Measurements from ENCODE around the gene C2orf76.

The C2orf76 gene

DNA sequence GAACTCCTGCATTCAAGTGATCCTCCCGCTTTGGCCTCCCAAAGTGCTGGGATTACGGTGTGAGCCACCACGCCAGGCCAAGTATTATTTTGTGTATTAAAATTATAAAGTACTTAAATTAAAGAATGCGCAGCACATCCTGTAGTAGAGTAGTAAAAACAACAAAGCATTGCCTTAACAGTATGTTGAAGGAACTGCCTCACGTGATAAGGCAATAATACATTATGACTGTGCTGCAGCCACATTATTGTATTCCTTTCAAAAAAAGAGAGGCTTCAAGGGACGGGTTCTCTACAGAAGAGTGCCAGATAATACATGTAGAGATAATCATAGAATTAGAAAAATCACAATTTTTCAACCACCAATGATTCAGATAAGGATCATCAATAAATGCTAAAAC, 33.7 kb downstream of the C2orf76 start:
- Histone ChIP-seq H3K36me3 (ENCODE audit: insufficient read depth, low read length) (no peaks in the 10 kb centered on the region), H3K9me2 (ENCODE audit: low read depth, low read length) (no peaks in the 10 kb centered on the region), H3K4me1 (ENCODE audit: insufficient read depth, low read length, severe bottlenecking) (no peaks in the 10 kb centered on the region), H3F3A (ENCODE audit: insufficient read depth, low read length) (no peaks in the 10 kb centered on the region), H3K9ac (ENCODE audit: low read length) (no peak overlapping the region), H2AFZ (ENCODE audit: low read length) (no peak overlapping the region), H4K20me1 (ENCODE audit: insufficient read depth, low read length) (no peaks in the 10 kb centered on the region), H3K9me3 (ENCODE audit: low read length) (no peaks in the 10 kb centered on the region), H3K79me2 (ENCODE audit: insufficient read depth, low read length) (no peaks in the 10 kb centered on the region), H3K4me3 (ENCODE audit: low read depth, low read length, poor library complexity, severe bottlenecking) (no peak overlapping the region), H3K4me2 (ENCODE audit: low read length) (no peak overlapping the region), H3K27ac (ENCODE audit: low read depth, low read length, poor library complexity, severe bottlenecking) (no peak overlapping the region), H3K27me3 (ENCODE audit: insufficient read depth, low read length) (no peaks in the 10 kb centered on the region)
- no peak for TF ChIP-seq EZH2 (IDR thresholded peaks at IDR 0.05; ENCODE audit: borderline replicate concordance, low read length)
- TF ChIP-seq, protein P1, sequence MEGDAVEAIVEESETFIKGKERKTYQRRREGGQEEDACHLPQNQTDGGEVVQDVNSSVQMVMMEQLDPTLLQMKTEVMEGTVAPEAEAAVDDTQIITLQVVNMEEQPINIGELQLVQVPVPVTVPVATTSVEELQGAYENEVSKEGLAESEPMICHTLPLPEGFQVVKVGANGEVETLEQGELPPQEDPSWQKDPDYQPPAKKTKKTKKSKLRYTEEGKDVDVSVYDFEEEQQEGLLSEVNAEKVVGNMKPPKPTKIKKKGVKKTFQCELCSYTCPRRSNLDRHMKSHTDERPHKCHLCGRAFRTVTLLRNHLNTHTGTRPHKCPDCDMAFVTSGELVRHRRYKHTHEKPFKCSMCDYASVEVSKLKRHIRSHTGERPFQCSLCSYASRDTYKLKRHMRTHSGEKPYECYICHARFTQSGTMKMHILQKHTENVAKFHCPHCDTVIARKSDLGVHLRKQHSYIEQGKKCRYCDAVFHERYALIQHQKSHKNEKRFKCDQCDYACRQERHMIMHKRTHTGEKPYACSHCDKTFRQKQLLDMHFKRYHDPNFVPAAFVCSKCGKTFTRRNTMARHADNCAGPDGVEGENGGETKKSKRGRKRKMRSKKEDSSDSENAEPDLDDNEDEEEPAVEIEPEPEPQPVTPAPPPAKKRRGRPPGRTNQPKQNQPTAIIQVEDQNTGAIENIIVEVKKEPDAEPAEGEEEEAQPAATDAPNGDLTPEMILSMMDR (IDR thresholded peaks at IDR 0.05; ENCODE audit: low read length): no peak

DNA sequence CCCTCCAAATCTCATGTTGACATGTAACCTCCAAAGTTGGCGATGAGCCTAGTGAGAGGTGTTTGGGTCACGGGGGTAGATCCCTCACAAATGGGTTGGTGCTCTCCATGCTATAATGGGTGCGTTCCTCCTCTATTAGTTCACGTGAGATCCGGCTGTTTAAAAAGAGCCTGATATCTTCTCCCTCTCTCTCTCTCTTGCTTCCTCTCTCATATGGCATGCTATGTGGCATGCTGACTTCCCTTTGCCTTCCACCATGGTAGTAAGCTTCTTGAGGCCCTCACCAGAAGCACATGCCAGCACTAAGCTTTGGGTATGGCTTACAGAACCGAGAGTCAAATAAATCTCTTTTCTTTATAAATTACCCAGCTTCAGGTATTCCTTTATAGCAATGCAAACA, 39.2 kb downstream of the C2orf76 start:
- Histone ChIP-seq H2AFZ (ENCODE audit: low read length) (no peak overlapping the region), H3K27ac (ENCODE audit: low read depth, low read length, poor library complexity, severe bottlenecking) (no peak overlapping the region), H3K36me3 (ENCODE audit: insufficient read depth, low read length) (no peaks in the 10 kb centered on the region), H3K9me2 (ENCODE audit: low read depth, low read length) (no peaks in the 10 kb centered on the region), H3K9ac (ENCODE audit: low read length) (no peak overlapping the region), H3K27me3 (ENCODE audit: insufficient read depth, low read length) (no peaks in the 10 kb centered on the region), H4K20me1 (ENCODE audit: insufficient read depth, low read length) (no peaks in the 10 kb centered on the region), H3K9me3 (ENCODE audit: low read length) (no peaks in the 10 kb centered on the region), H3K4me2 (ENCODE audit: low read length) (no peak overlapping the region), H3K4me1 (ENCODE audit: insufficient read depth, low read length, severe bottlenecking) (no peaks in the 10 kb centered on the region), H3F3A (ENCODE audit: insufficient read depth, low read length) (no peaks in the 10 kb centered on the region), H3K79me2 (ENCODE audit: insufficient read depth, low read length) (no peaks in the 10 kb centered on the region), H3K4me3 (ENCODE audit: low read depth, low read length, poor library complexity, severe bottlenecking) (no peak overlapping the region)
- no peak for TF ChIP-seq EZH2 (IDR thresholded peaks at IDR 0.05; ENCODE audit: borderline replicate concordance, low read length)
- TF ChIP-seq, protein P1 (IDR thresholded peaks at IDR 0.05; ENCODE audit: low read length): no peak

DNA sequence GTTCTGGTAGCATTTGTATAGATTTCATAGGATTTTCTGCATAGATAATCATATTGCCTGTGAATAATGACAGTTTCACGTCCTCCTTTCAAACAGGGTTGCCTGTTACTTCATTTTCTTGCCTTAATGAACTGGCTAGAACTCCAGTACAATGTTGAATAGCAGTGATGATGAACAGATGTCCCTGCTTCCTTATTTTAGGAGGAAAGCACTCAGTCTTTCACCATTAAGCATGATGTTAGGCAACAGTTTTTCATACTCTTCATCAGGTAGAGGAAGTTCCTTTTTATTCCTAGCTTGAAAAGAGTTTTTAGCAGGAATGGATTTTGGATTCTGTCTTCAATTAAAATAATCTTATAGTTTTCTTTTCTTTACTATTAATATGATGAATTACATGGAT, 39.7 kb downstream of the C2orf76 start:
- Histone ChIP-seq H3K4me3 (ENCODE audit: low read depth, low read length, poor library complexity, severe bottlenecking) (no peak overlapping the region), H3K9ac (ENCODE audit: low read length) (no peak overlapping the region), H3K9me2 (ENCODE audit: low read depth, low read length) (no peaks in the 10 kb centered on the region), H3K79me2 (ENCODE audit: insufficient read depth, low read length) (no peaks in the 10 kb centered on the region), H3K4me1 (ENCODE audit: insufficient read depth, low read length, severe bottlenecking) (no peaks in the 10 kb centered on the region), H3K36me3 (ENCODE audit: insufficient read depth, low read length) (no peaks in the 10 kb centered on the region), H2AFZ (ENCODE audit: low read length) (no peak overlapping the region), H3K27me3 (ENCODE audit: insufficient read depth, low read length) (no peaks in the 10 kb centered on the region), H3K4me2 (ENCODE audit: low read length) (no peak overlapping the region), H3K27ac (ENCODE audit: low read depth, low read length, poor library complexity, severe bottlenecking) (no peak overlapping the region), H3F3A (ENCODE audit: insufficient read depth, low read length) (no peaks in the 10 kb centered on the region), H4K20me1 (ENCODE audit: insufficient read depth, low read length) (no peaks in the 10 kb centered on the region), H3K9me3 (ENCODE audit: low read length) (no peaks in the 10 kb centered on the region)
- TF ChIP-seq, protein P1 (IDR thresholded peaks at IDR 0.05; ENCODE audit: low read length): no peak
- TF ChIP-seq EZH2 (IDR thresholded peaks at IDR 0.05; ENCODE audit: borderline replicate concordance, low read length): no peak

Measured in OCI-LY1 (cell line).